Vagina (tissue), 2 donors: ENCODE data around the gene SPG11. TPM values are rescaled to one million over a fixed set of nuclear protein-coding genes. Genes with fewer than 3 reads are reported as not detected.

ENCODE experiments used
- DNase-seq, 2 donors: peaks; one replicate each; pipeline ENCODE4 v3.0.0-alpha.2; 2017; ENCODE audit errors: extremely low spot score in 2 of 2
- H3K27ac ChIP-seq: fragments of 200-600 bp; sonication (generic); one replicate; pipeline ENCODE4 v1.5.1; 2019
- H3K27me3 ChIP-seq: fragments of 200-600 bp; sonication (generic); one replicate; pipeline ENCODE4 v1.5.1; 2019
- H3K36me3 ChIP-seq, 2 donors: fragments of 200-600 bp; sonication (generic); one replicate each; pipeline ENCODE4 v1.5.1; 2017 to 2019
- H3K4me1 ChIP-seq: fragments of 200-600 bp; sonication (generic); one replicate; pipeline ENCODE4 v1.5.1; 2019
- H3K4me3 ChIP-seq, 2 donors: fragments of 200-600 bp; sonication (generic); 1 replicate in 1 of 2; 2 replicates in 1 of 2; pipeline ENCODE4 v1.5.1; 2016 to 2019
- H3K9me3 ChIP-seq: fragments of 200-600 bp; sonication (generic); one replicate; pipeline ENCODE4 v1.5.1; 2019
- CTCF ChIP-seq, 3 experiments: fragments of 450-650 bp in 2 of 3; fragments of 200-600 bp in 1 of 3; sonication (generic) in 1 of 3; IDR thresholded peaks; one replicate each; pipeline ENCODE4 v1.5.1; 2017 to 2019; ENCODE audit warnings: antibody characterized with exemption in 3 of 3, mild to moderate bottlenecking in 2 of 3, moderate library complexity in 2 of 3
- POLR2A ChIP-seq, 2 donors: fragments of 450-650 bp; IDR thresholded peaks; one replicate each; pipeline ENCODE4 v1.6.1; 2017; ENCODE audit warnings: antibody characterized with exemption in 2 of 2, mild to moderate bottlenecking in 2 of 2, moderate library complexity in 2 of 2
- POLR2AphosphoS5 ChIP-seq, 2 donors: sonication (generic); formaldehyde crosslinking; IDR thresholded peaks; one replicate each; pipeline ENCODE4 v1.9.0; 2017; ENCODE audit warnings: antibody characterized with exemption in 2 of 2, mild to moderate bottlenecking in 2 of 2, low read depth in 1 of 2; ENCODE audit not compliant: insufficient read depth in 1 of 2
- intact Hi-C: fragments of 100-400 bp; cut with DNase I; formaldehyde crosslinking; loops from one replicate; pipeline ENCODE4 v1.15.1; 2023
- total RNA-seq: library from RNA; depleted of rRNA; stranded (reverse); fragments of >200 nt; gene quantifications from one replicate; pipeline ENCODE4 v1.2.3, GENCODE V29; 2016

SPG11 gene
- total RNA-seq, 1 donor from 2014 or later: 98.2 TPM

GRCh38 chr15:44661576-44661975, 1.9 kb downstream of the SPG11 start:
- Histone ChIP-seq H3K4me1 (peaks cover 25% of the 10 kb centered on the region), H3K9me3 (no peaks in the 10 kb centered on the region), H3K27me3 (no peaks in the 10 kb centered on the region), H3K27ac (no peak overlapping the region), H3K36me3 (peaks cover 0 to 24% of the 10 kb centered on the region in 2 donors), H3K4me3 (no peak overlapping the region)
- no peak for DNase-seq
- intact Hi-C loops: loop anchor here (5.0 kb wide), 1 partner anchor 66 kb away; no protein-coding TSS in a partner anchor
- TF ChIP-seq CTCF (IDR thresholded peaks at IDR 0.05): no peak
- no peak for TF ChIP-seq POLR2A (IDR thresholded peaks at IDR 0.05)
- TF ChIP-seq POLR2AphosphoS5 (IDR thresholded peaks at IDR 0.05; ENCODE audit: insufficient read depth in 1 of 2, low read depth in 1 of 2): no peak

- Histone ChIP-seq H3K9me3 (no peaks in the 10 kb centered on the region), H3K4me3 (no peak overlapping the region), H3K36me3 (peaks cover 0 to 47% of the 10 kb centered on the region in 2 donors), H3K4me1 (peaks cover 24% of the 10 kb centered on the region), H3K27ac (no peak overlapping the region), H3K27me3 (no peaks in the 10 kb centered on the region)
- TF ChIP-seq CTCF (IDR thresholded peaks at IDR 0.05) (no peak), POLR2AphosphoS5 (IDR thresholded peaks at IDR 0.05; ENCODE audit: insufficient read depth in 1 of 2, low read depth in 1 of 2) (no peak), POLR2A (IDR thresholded peaks at IDR 0.05) (no peak)
- DNase-seq: no peak
- intact Hi-C loops: no loop called here
Measured at GRCh38 chr15:44659056-44659455, 4.4 kb downstream of the SPG11 start.

GRCh38 chr15:44657378-44657777, 6.1 kb downstream of the SPG11 start:
- Histone ChIP-seq H3K4me3 (no peak overlapping the region), H3K4me1 (peaks cover 15% of the 10 kb centered on the region), H3K36me3 (peaks cover 0 to 53% of the 10 kb centered on the region in 2 donors), H3K27me3 (no peaks in the 10 kb centered on the region), H3K27ac (no peak overlapping the region), H3K9me3 (no peaks in the 10 kb centered on the region)
- no peak for TF ChIP-seq CTCF (IDR thresholded peaks at IDR 0.05)
- no peak for TF ChIP-seq POLR2AphosphoS5 (IDR thresholded peaks at IDR 0.05; ENCODE audit: insufficient read depth in 1 of 2, low read depth in 1 of 2)
- no peak for TF ChIP-seq POLR2A (IDR thresholded peaks at IDR 0.05)
- intact Hi-C loops: no loop called here
- no peak for DNase-seq

GRCh38 chr15:44656913-44657312, 6.5 kb downstream of the SPG11 start:
- no peak overlapping the region for H3K27ac ChIP-seq
- no peaks in the 10 kb centered on the region for H3K27me3 ChIP-seq
- no peaks in the 10 kb centered on the region for H3K9me3 ChIP-seq
- no peak for DNase-seq
- intact Hi-C loops: no loop called here
- no peak overlapping the region for H3K4me3 ChIP-seq
- TF ChIP-seq POLR2A (IDR thresholded peaks at IDR 0.05) (no peak), CTCF (IDR thresholded peaks at IDR 0.05) (no peak), POLR2AphosphoS5 (IDR thresholded peaks at IDR 0.05; ENCODE audit: insufficient read depth in 1 of 2, low read depth in 1 of 2) (no peak)
- H3K36me3 ChIP-seq: peaks cover 0 to 54% of the 10 kb centered on the region in 2 donors
- peaks cover 10% of the 10 kb centered on the region for H3K4me1 ChIP-seq

GRCh38 chr15:44656298-44656697, 7.2 kb downstream of the SPG11 start:
- Histone ChIP-seq H3K27me3 (no peaks in the 10 kb centered on the region), H3K4me1 (peaks cover 4% of the 10 kb centered on the region), H3K9me3 (no peaks in the 10 kb centered on the region), H3K36me3 (peaks cover 0 to 61% of the 10 kb centered on the region in 2 donors), H3K4me3 (no peak overlapping the region), H3K27ac (no peak overlapping the region)
- no peak for DNase-seq
- TF ChIP-seq CTCF (IDR thresholded peaks at IDR 0.05): no peak
- TF ChIP-seq POLR2A (IDR thresholded peaks at IDR 0.05): no peak
- TF ChIP-seq POLR2AphosphoS5 (IDR thresholded peaks at IDR 0.05; ENCODE audit: insufficient read depth in 1 of 2, low read depth in 1 of 2): no peak
- intact Hi-C loops: no loop called here
